ENCODE results near the gene TMEM150C.

The TMEM150C gene

GRCh38 chr4:82467471-82467870, 94.3 kb downstream of the TMEM150C start:
- no peak for DNase-seq (ENCODE audit: low spot score in 2 of 2)
- in situ Hi-C loops (cut with MboI; ENCODE audit: low sequenced_read_pairs) = loop anchor here (25.0 kb wide), 2 partner anchors 395 to 795 kb away; no protein-coding TSS in a partner anchor
- no peaks in the 10 kb centered on the region; the same call in 1 of the 2 replicates for H3K9me3 ChIP-seq
- H3K36me3 ChIP-seq (replicated peaks) = peaks cover 12% of the 10 kb centered on the region
- no peak overlapping the region for H3K4me3 ChIP-seq
- no peaks in the 10 kb centered on the region for H3K27me3 ChIP-seq (ENCODE audit: low read depth)
- H3K4me1 ChIP-seq = peaks cover 7% of the 10 kb centered on the region

- DNase-seq (ENCODE audit: low spot score in 2 of 2) = no peak
- peaks cover 45% of the 10 kb centered on the region for H3K36me3 ChIP-seq (replicated peaks)
These were observed 98.6 kb downstream of the TMEM150C start for GRCh38 chr4:82463221-82463620.

GRCh38 chr4:82462415-82462831, 99.4 kb downstream of the TMEM150C start:
- H3K9me3 ChIP-seq = no peaks in the 10 kb centered on the region; the same call in 1 of the 2 replicates
- H3K27me3 ChIP-seq (ENCODE audit: low read depth) = no peaks in the 10 kb centered on the region
- peaks cover 9% of the 10 kb centered on the region for H3K4me1 ChIP-seq
- in situ Hi-C loops (cut with MboI; ENCODE audit: low sequenced_read_pairs) = loop anchor here (5.0 to 25.0 kb wide), 3 partner anchors 275 to 800 kb away; no protein-coding TSS in a partner anchor
- H3K36me3 ChIP-seq (replicated peaks) = peaks cover 53% of the 10 kb centered on the region
- no peak overlapping the region for H3K4me3 ChIP-seq
- peak; percentile 73 to 91 for DNase-seq (ENCODE audit: low spot score in 2 of 2)

More at GRCh38 chr4:82463221-82463620, 98.6 kb downstream of the TMEM150C start:
- in situ Hi-C loops (cut with MboI; ENCODE audit: low sequenced_read_pairs) = loop anchor here (5.0 to 25.0 kb wide), 3 partner anchors 274 to 799 kb away; no protein-coding TSS in a partner anchor
- Histone ChIP-seq H3K4me3 (no peak overlapping the region), H3K4me1 (peaks cover 9% of the 10 kb centered on the region), H3K27me3 (ENCODE audit: low read depth) (no peaks in the 10 kb centered on the region), H3K9me3 (no peaks in the 10 kb centered on the region; the same call in 1 of the 2 replicates)

GRCh38 chr4:82461710-82462109, 100.1 kb downstream of the TMEM150C start:
- Histone ChIP-seq H3K4me3 (no peak overlapping the region), H3K36me3 (replicated peaks) (peaks cover 59% of the 10 kb centered on the region), H3K4me1 (peaks cover 9% of the 10 kb centered on the region), H3K27me3 (ENCODE audit: low read depth) (no peaks in the 10 kb centered on the region), H3K9me3 (no peaks in the 10 kb centered on the region; the same call in 1 of the 2 replicates)
- in situ Hi-C loops (cut with MboI; ENCODE audit: low sequenced_read_pairs) = loop anchor here (5.0 to 25.0 kb wide), 3 partner anchors 276 to 801 kb away; no protein-coding TSS in a partner anchor
- DNase-seq (ENCODE audit: low spot score in 2 of 2) = no peak

GRCh38 chr4:82458729-82459128, 103.1 kb downstream of the TMEM150C start:
- DNase-seq (ENCODE audit: low spot score in 2 of 2) = no peak
- Histone ChIP-seq H3K27me3 (ENCODE audit: low read depth) (0 out of 2 replicates have a peak, but pooled peaks cover 2% of the 10 kb centered on the region), H3K4me1 (peaks cover 5% of the 10 kb centered on the region), H3K4me3 (no peak overlapping the region), H3K36me3 (replicated peaks) (peaks cover 78% of the 10 kb centered on the region), H3K9me3 (no peaks in the 10 kb centered on the region; the same call in 1 of the 2 replicates)
- in situ Hi-C loops (cut with MboI; ENCODE audit: low sequenced_read_pairs) = loop anchor here (25.0 kb wide), 2 partner anchors 404 to 804 kb away; no protein-coding TSS in a partner anchor

- 0 out of 2 replicates have a peak, but pooled peaks cover 2% of the 10 kb centered on the region for H3K4me1 ChIP-seq
- in situ Hi-C loops (cut with MboI; ENCODE audit: low sequenced_read_pairs) = loop anchor here (25.0 kb wide), 2 partner anchors 405 to 805 kb away; no protein-coding TSS in a partner anchor
- H3K4me3 ChIP-seq = no peak overlapping the region
- H3K36me3 ChIP-seq (replicated peaks) = peaks cover 78% of the 10 kb centered on the region
- 0 out of 2 replicates have a peak, but pooled peaks cover 2% of the 10 kb centered on the region for H3K27me3 ChIP-seq (ENCODE audit: low read depth)
- H3K9me3 ChIP-seq = no peaks in the 10 kb centered on the region
- no peak for DNase-seq (ENCODE audit: low spot score in 2 of 2)
These were observed 104.5 kb downstream of the TMEM150C start for GRCh38 chr4:82457266-82457665.

- Histone ChIP-seq H3K9me3 (no peaks in the 10 kb centered on the region), H3K4me1 (peaks cover 7% of the 10 kb centered on the region), H3K27me3 (ENCODE audit: low read depth) (0 out of 2 replicates have a peak, but pooled peaks cover 2% of the 10 kb centered on the region), H3K36me3 (replicated peaks) (peaks cover 76% of the 10 kb centered on the region), H3K4me3 (no peak overlapping the region)
- no peak for DNase-seq (ENCODE audit: low spot score in 2 of 2)
- in situ Hi-C loops (cut with MboI; ENCODE audit: low sequenced_read_pairs) = loop anchor here (25.0 kb wide), 2 partner anchors 410 to 810 kb away; no protein-coding TSS in a partner anchor
These were observed 109.8 kb downstream of the TMEM150C start for GRCh38 chr4:82452026-82452425.

GRCh38 chr4:82450966-82451755, 110.6 kb downstream of the TMEM150C start:
- no peak overlapping the region for H3K4me3 ChIP-seq
- peaks cover 10% of the 10 kb centered on the region for H3K4me1 ChIP-seq
- H3K9me3 ChIP-seq = no peaks in the 10 kb centered on the region
- in situ Hi-C loops (cut with MboI; ENCODE audit: low sequenced_read_pairs) = loop anchor here (25.0 kb wide), 2 partner anchors 411 to 811 kb away; no protein-coding TSS in a partner anchor
- 0 out of 2 replicates have a peak, but pooled peaks cover 2% of the 10 kb centered on the region for H3K27me3 ChIP-seq (ENCODE audit: low read depth)
- no peak for DNase-seq (ENCODE audit: low spot score in 2 of 2)
- H3K36me3 ChIP-seq (replicated peaks) = peaks cover 68% of the 10 kb centered on the region

GRCh38 chr4:82447886-82448285, 113.9 kb downstream of the TMEM150C start:
- Histone ChIP-seq H3K36me3 (replicated peaks) (peaks cover 46% of the 10 kb centered on the region), H3K4me3 (no peak overlapping the region), H3K9me3 (no peaks in the 10 kb centered on the region), H3K4me1 (peaks cover 10% of the 10 kb centered on the region), H3K27me3 (ENCODE audit: low read depth) (no peaks in the 10 kb centered on the region)
- in situ Hi-C loops (cut with MboI; ENCODE audit: low sequenced_read_pairs) = no loop called here
- DNase-seq (ENCODE audit: low spot score in 2 of 2) = no peak

- Histone ChIP-seq H3K36me3 (replicated peaks) (peaks cover 10% of the 10 kb centered on the region), H3K27me3 (ENCODE audit: low read depth) (no peaks in the 10 kb centered on the region)
- in situ Hi-C loops (cut with MboI; ENCODE audit: low sequenced_read_pairs) = no loop called here
These were observed 122.7 kb downstream of the TMEM150C start for GRCh38 chr4:82439088-82439487.

GRCh38 chr4:82437285-82438005, 124.3 kb downstream of the TMEM150C start:
- H3K4me1 ChIP-seq = peaks cover 4% of the 10 kb centered on the region
- H3K27me3 ChIP-seq (ENCODE audit: low read depth) = no peaks in the 10 kb centered on the region
- peaks cover 13% of the 10 kb centered on the region for H3K36me3 ChIP-seq (replicated peaks)
- in situ Hi-C loops (cut with MboI; ENCODE audit: low sequenced_read_pairs) = no loop called here
- no peaks in the 10 kb centered on the region for H3K9me3 ChIP-seq
- no peak overlapping the region for H3K4me3 ChIP-seq
- DNase-seq (ENCODE audit: low spot score in 2 of 2) = no peak

More at GRCh38 chr4:82439088-82439487, 122.7 kb downstream of the TMEM150C start:
- DNase-seq (ENCODE audit: low spot score in 2 of 2) = no peak
- Histone ChIP-seq H3K4me3 (no peak overlapping the region), H3K9me3 (no peaks in the 10 kb centered on the region), H3K4me1 (peaks cover 3% of the 10 kb centered on the region; the same call in 1 of the 2 replicates)

- H3K36me3 ChIP-seq (replicated peaks) = peaks cover 13% of the 10 kb centered on the region
- no peak overlapping the region for H3K4me3 ChIP-seq
- H3K4me1 ChIP-seq = peaks cover 10% of the 10 kb centered on the region
- no peaks in the 10 kb centered on the region for H3K27me3 ChIP-seq (ENCODE audit: low read depth)
- DNase-seq (ENCODE audit: low spot score in 2 of 2) = no peak
- no peaks in the 10 kb centered on the region for H3K9me3 ChIP-seq
- in situ Hi-C loops (cut with MboI; ENCODE audit: low sequenced_read_pairs) = no loop called here
These were observed 125.0 kb downstream of the TMEM150C start for GRCh38 chr4:82436780-82437179.

- Histone ChIP-seq H3K27me3 (ENCODE audit: low read depth) (no peaks in the 10 kb centered on the region), H3K9me3 (no peaks in the 10 kb centered on the region), H3K4me3 (no peak overlapping the region), H3K4me1 (peaks cover 10% of the 10 kb centered on the region), H3K36me3 (replicated peaks) (peaks cover 13% of the 10 kb centered on the region)
- DNase-seq (ENCODE audit: low spot score in 2 of 2) = no peak
- in situ Hi-C loops (cut with MboI; ENCODE audit: low sequenced_read_pairs) = no loop called here
These were observed 125.7 kb downstream of the TMEM150C start for GRCh38 chr4:82436130-82436529.

All from HAP-1 (cell line).